KMS-11 (cell line): ENCODE measurements around the gene SERPINA5.

ENCODE experiments used
- H2AFZ ChIP-seq: fragments of 200-600 bp; sonication (generic); 2 replicates; pipeline ENCODE4 v1.6.1; 2016; ENCODE audit warnings: antibody characterized with exemption, mixed run types, low read depth
- H3K27ac ChIP-seq: fragments of 200-600 bp; sonication (generic); 2 replicates; pipeline ENCODE4 v1.6.1; 2016; ENCODE audit warnings: mild to moderate bottlenecking, mixed run types
- H3K27me3 ChIP-seq: fragments of 200-600 bp; sonication (generic); 2 replicates; pipeline ENCODE4 v1.6.1; 2017; ENCODE audit warnings: mild to moderate bottlenecking, low read depth, mixed run types, moderate library complexity; ENCODE audit not compliant: insufficient read depth
- H3K36me3 ChIP-seq: fragments of 200-600 bp; sonication (generic); 2 replicates; pipeline ENCODE4 v1.6.1; 2017; ENCODE audit warnings: mild to moderate bottlenecking, mixed run types; ENCODE audit not compliant: insufficient read depth
- H3K4me1 ChIP-seq: fragments of 200-600 bp; sonication (generic); 2 replicates; pipeline ENCODE4 v1.6.1; 2016; ENCODE audit warnings: mild to moderate bottlenecking, low read depth, mixed run types; ENCODE audit not compliant: poor library complexity, severe bottlenecking
- H3K4me2 ChIP-seq: fragments of 200-600 bp; sonication (generic); 2 replicates; pipeline ENCODE4 v1.7.0; 2016; ENCODE audit warnings: mild to moderate bottlenecking, mixed run types
- H3K4me3 ChIP-seq: fragments of 200-600 bp; sonication (generic); IDR thresholded peaks from 2 replicates; pipeline ENCODE4 v1.6.1; 2017; ENCODE audit warnings: low read depth, low read length, mixed read lengths; ENCODE audit not compliant: insufficient read depth
- H3K79me2 ChIP-seq: fragments of 200-600 bp; sonication (generic); 2 replicates; pipeline ENCODE4 v1.6.1; 2016; ENCODE audit warnings: low read depth, mixed run types; ENCODE audit not compliant: insufficient read depth
- H3K9ac ChIP-seq: fragments of 200-600 bp; sonication (generic); 2 replicates; pipeline ENCODE4 v1.6.1; 2016; ENCODE audit warnings: mild to moderate bottlenecking, mixed run types
- H4K20me1 ChIP-seq: fragments of 200-600 bp; sonication (generic); 2 replicates; pipeline ENCODE4 v1.6.1; 2016; ENCODE audit warnings: mild to moderate bottlenecking, mixed run types; ENCODE audit not compliant: insufficient read depth
- TF ChIP-seq, protein P1 (sequence below): fragments of 200-600 bp; sonication (generic); conservative IDR thresholded peaks from 2 replicates; pipeline ENCODE4 v1.6.1; 2017; ENCODE audit warnings: low read depth, mild to moderate bottlenecking, antibody characterized with exemption, low read length, moderate library complexity, mixed read lengths

SERPINA5 gene

DNA sequence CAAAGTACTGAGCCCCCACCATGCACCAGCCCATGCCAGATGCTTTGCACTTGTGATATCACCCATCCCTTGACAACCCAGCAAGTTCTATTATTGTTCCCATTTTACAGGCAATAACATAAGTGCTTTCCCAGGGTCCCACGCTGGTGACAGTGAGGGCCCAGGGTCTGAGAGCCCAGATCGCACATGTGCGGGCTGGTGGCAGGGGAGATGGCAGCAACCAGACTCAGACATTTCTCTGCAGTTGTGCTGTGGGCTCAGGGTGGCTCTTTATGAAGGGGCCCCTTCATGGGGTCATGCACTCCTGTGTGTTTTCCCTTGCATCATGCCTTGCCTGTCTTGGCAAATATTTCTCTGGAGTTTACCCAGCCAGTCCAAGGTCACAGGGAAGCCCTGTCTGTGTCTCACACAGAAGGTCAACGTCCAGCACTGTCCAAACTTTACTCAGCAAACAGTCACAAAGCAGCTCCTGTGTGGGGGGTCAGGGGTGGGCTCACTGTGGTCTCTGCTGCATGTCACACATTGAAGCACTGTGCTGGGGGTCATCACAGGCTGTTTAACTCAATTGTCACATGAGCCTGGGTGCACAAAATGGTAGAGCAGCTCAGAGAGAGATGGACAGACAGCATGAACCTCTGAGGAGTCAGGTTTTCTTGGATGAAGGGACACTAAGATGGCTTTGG, 12.7 kb downstream of the SERPINA5 start:
- H3K9ac ChIP-seq: no peak overlapping the region
- no peak overlapping the region for H3K27ac ChIP-seq
- H3K27me3 ChIP-seq: no peaks in the 10 kb centered on the region
- H3K4me1 ChIP-seq: no peaks in the 10 kb centered on the region
- no peaks in the 10 kb centered on the region for H3K36me3 ChIP-seq
- H3K79me2 ChIP-seq: no peaks in the 10 kb centered on the region
- no peak overlapping the region for H3K4me3 ChIP-seq
- H3K4me2 ChIP-seq: no peak overlapping the region
- TF ChIP-seq, protein P1, sequence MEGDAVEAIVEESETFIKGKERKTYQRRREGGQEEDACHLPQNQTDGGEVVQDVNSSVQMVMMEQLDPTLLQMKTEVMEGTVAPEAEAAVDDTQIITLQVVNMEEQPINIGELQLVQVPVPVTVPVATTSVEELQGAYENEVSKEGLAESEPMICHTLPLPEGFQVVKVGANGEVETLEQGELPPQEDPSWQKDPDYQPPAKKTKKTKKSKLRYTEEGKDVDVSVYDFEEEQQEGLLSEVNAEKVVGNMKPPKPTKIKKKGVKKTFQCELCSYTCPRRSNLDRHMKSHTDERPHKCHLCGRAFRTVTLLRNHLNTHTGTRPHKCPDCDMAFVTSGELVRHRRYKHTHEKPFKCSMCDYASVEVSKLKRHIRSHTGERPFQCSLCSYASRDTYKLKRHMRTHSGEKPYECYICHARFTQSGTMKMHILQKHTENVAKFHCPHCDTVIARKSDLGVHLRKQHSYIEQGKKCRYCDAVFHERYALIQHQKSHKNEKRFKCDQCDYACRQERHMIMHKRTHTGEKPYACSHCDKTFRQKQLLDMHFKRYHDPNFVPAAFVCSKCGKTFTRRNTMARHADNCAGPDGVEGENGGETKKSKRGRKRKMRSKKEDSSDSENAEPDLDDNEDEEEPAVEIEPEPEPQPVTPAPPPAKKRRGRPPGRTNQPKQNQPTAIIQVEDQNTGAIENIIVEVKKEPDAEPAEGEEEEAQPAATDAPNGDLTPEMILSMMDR: no peak
- H2AFZ ChIP-seq: no peak overlapping the region
- H4K20me1 ChIP-seq: no peaks in the 10 kb centered on the region

DNA sequence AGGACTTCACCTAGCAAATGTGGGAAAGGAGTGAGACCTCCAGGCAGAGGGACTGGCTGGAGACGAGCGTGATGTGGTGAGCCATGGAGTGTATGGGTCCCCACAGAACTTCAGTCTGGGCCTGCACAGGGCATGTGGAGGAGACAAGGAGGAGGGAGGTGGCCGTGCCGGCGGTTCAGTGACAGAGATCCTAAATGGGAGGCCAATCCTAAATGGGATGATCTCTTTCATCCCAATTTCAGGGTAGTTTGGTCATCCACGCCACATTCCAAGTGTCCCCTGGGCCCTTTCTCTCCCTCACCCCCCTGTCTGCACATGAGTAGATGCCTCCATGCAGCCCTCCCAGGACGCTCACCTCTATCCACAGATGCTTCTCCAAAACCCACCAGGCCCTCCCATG, 13.2 kb downstream of the SERPINA5 start:
- no peaks in the 10 kb centered on the region for H4K20me1 ChIP-seq
- H3K4me3 ChIP-seq: no peak overlapping the region
- H3K9ac ChIP-seq: no peak overlapping the region
- no peak overlapping the region for H2AFZ ChIP-seq
- H3K27ac ChIP-seq: no peak overlapping the region
- H3K4me1 ChIP-seq: no peaks in the 10 kb centered on the region
- H3K36me3 ChIP-seq: no peaks in the 10 kb centered on the region
- H3K27me3 ChIP-seq: no peaks in the 10 kb centered on the region
- TF ChIP-seq, protein P1: no peak
- H3K4me2 ChIP-seq: no peak overlapping the region
- H3K79me2 ChIP-seq: no peaks in the 10 kb centered on the region

DNA sequence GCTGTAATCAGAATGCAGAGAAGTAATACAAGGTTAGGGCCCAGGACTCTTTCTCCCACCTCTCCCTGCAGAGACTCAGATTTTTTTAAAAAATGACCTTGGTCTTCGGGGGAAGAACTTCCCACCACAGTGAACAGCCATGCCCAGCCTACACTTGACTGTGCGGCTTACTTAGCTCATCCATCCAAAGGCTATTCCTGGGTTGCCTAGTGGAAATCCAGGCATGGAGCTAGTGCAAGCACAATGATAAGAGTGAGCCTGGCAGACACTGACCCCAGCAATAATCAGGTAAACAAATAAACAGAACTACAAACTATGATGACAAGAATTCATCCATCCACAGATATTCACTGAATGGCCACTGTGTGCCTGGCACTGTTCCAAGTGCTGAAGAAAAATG, 14.7 kb downstream of the SERPINA5 start:
- H3K27ac ChIP-seq: no peak overlapping the region
- H3K4me3 ChIP-seq: no peak overlapping the region
- no peak overlapping the region for H2AFZ ChIP-seq
- no peaks in the 10 kb centered on the region for H4K20me1 ChIP-seq
- no peaks in the 10 kb centered on the region for H3K4me1 ChIP-seq
- no peaks in the 10 kb centered on the region for H3K27me3 ChIP-seq
- H3K9ac ChIP-seq: no peak overlapping the region
- no peaks in the 10 kb centered on the region for H3K79me2 ChIP-seq
- H3K4me2 ChIP-seq: no peak overlapping the region
- TF ChIP-seq, protein P1: no peak
- no peaks in the 10 kb centered on the region for H3K36me3 ChIP-seq

DNA sequence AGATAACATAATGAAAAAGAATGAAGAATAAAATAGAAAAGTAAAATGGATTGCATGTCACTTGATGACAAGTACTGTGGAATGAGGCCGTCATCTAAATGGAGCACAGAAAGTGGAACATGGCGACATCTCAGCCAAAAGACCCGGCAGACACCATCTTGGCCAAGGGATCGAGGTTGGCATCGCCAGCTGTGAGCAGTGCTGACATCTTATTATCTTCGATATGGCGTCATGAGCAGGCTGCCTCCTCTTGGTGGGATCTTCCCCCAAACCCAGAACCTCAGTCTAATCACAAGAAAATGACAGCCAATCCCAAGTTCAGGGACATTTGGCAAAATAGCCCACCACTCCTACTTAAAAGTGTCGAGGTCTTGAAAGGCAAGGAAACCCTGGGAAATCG, 15.1 kb downstream of the SERPINA5 start:
- Histone ChIP-seq H3K9ac (no peak overlapping the region), H3K4me2 (no peak overlapping the region), H3K27me3 (no peaks in the 10 kb centered on the region), H3K4me3 (no peak overlapping the region), H4K20me1 (no peaks in the 10 kb centered on the region), H3K4me1 (no peaks in the 10 kb centered on the region), H3K36me3 (no peaks in the 10 kb centered on the region), H3K27ac (no peak overlapping the region), H2AFZ (no peak overlapping the region), H3K79me2 (no peaks in the 10 kb centered on the region)
- TF ChIP-seq, protein P1: no peak
